COLO668 (cell line): Measurements from ENCODE around the gene ALKBH5.
A peak's percentile ranks its signal among the peaks of the same experiment; 100 is the strongest.

Experiments
- DNase-seq: peaks from one replicate; lab custom pipeline; 2025; ENCODE audit not compliant: unreplicated experiment; lab: John Stamatoyannopoulos, UW

The ALKBH5 gene

GRCh38 chr17:18183334-18184142 is at the start of gene ALKBH5:
Gene ALKBH5 (plus strand): TSS chr17:18183828. CDS start chr17:18184244, 416 bp downstream.
- DNase-seq: peak; percentile 93

DNA sequence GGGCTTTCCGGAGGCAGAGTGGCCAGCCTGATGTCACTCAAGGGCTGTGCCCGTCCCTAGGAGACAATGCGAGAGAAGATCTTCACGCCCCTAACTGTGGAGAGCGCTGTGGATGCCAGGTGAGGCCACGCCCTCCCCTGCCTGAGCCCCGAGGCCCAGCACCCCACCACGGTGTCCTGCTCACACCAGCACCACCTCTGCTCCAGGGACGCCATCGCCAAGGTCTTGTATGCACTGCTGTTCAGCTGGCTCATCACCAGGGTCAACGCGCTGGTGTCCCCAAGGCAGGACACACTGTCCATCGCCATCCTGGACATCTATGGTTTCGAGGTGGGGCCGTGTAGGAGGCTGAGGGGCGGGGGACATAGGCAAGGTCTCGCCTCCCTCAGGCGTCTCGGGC is 47.3 kb upstream of the ALKBH5 start:
- no peak for DNase-seq

DNA sequence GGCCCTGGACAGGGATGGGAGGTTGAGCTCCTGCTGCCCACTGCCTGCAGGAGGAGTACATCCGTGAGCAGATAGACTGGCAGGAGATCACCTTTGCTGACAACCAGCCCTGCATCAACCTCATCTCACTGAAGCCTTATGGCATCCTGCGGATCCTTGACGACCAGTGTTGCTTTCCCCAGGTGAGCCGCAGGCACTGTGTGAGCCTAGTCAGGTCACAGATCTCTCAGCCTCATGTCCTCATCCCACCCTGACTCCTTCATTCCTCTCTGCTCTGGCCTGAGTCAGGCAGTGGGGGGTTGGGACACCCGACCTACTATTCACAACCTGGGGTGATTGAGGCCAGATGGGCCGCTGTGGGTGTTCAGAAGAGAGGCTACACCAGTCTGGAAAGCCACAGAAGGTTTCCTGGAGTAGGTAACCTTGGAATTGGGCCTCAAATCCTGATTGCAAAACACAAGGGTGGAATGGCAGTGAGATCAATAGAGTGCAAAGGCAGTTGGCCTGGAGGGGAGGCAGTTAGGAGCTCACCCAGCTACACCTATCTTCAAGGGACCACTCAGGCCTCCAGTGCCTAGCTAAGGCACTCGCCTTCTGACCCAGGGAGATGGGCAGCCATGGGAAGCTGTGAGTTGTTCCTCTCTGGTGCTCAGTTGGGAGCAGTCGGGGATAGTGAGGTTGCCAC is 45.4 kb upstream of the ALKBH5 start:
- no peak for DNase-seq

DNA sequence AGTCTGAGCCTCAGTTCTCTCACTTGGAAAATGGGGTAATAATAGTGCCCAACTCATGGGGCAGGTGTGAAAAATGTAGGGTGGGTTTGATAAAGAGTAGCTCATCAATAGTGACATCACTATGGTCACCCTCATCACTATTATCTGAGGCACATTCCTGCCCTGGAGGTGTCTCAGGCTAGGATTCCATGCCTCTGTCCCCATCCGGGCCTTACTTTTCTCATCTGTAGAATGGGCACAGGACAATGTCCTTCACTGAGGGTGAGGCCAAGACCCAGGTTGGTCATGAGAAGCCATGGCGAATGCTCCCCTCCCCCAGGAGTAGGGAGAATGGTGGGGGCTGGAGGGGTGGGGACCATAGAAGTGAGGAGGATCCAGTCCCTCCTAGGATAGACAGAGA is 44.5 kb upstream of the ALKBH5 start:
- no peak for DNase-seq

GRCh38 chr17:18139498-18139897 is 44.1 kb upstream of the ALKBH5 start:
- DNase-seq: no peak

GRCh38 chr17:18139949-18140348 is 43.7 kb upstream of the ALKBH5 start:
- no peak for DNase-seq

DNA sequence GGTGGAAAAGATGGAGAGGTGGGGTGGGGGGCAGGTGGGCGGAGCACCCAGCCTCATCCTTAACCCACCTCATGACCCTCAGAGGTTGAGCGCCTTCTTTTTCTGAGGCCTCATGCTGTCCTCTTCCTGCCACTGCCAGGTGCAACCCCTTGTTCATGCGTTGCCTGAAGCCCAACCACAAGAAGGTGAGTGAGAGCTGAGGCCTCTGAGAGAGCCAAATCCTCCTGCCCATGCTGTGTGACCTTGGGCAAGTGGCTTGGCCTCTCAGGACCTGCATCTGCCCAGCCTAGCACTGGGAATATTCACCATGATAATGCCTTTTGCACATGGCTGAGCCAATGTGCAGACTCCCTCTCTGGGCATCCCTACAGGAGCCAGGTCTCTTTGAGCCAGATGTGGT is 43.0 kb upstream of the ALKBH5 start:
- DNase-seq: no peak

- peak; percentile 22 for DNase-seq
Observed at GRCh38 chr17:18141210-18141803, 42.3 kb upstream of the ALKBH5 start.

- DNase-seq: no peak
Observed at GRCh38 chr17:18142417-18142816, 41.2 kb upstream of the ALKBH5 start.

DNA sequence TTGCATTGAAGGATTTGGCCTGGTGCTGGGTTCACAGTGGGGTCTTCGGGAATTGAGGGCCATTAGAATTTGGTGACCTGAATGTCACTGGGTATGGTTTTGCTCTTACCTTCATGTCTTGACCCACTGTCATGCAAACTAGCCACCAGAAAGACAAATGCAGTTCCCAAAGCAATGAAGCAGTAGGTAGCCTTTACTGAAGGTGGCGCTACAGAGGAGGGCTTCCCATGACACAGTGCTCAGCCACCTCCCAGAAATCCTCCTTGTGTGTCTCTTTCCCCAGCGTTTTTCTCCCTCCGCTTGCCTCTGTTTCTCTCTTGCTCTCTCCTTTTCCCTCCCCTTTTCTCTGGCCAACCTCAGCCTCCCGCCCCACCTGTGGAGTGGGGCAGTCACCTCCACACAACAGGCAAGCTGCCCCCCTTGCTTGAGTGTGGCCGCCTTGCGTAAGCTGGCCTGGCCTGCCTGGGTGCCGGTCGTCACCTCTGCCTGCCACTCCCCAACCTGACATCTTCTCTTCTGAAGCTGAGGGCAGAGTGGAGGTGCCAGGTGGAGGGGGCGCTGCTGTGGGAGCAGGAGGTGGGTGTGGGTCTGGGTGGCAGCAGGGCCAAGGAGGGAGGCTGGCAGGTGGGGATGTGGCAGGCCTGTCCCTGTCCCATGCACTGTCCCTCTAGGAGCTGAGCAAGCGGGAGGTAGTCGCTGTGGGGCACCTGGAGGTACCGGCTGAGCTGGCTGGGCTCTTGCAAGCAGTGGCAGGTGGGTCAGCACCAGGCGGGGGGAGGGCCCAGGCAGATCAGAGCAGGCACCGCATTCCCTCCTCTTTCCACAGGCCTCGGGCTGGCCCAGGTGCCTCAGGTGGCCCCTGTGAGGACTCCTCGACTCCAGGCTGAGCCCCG is 40.3 kb upstream of the ALKBH5 start:
- peak; percentile 11 for DNase-seq

- no peak for DNase-seq
Observed at GRCh38 chr17:18144261-18144660, 39.4 kb upstream of the ALKBH5 start.

DNA sequence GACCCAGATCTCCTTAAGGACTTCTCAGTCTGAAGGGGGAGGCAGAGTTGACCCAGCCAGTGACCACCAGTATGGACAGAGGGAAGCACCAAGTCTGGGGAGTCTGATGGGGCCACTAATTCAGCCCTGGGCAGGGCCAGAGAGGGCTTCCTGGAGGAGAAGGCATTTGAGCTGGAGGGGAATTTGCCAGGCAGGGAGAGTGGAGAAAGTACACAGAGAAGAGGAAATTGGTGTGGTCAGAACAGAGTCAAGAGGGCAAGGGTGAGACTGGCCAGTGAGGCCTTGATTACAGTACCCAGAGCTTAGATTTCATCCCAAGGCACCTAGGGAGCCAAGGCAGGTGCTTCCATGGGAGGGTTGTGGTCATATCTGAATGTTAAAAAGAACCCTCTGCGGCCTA is 38.8 kb upstream of the ALKBH5 start:
- DNase-seq: no peak

DNA sequence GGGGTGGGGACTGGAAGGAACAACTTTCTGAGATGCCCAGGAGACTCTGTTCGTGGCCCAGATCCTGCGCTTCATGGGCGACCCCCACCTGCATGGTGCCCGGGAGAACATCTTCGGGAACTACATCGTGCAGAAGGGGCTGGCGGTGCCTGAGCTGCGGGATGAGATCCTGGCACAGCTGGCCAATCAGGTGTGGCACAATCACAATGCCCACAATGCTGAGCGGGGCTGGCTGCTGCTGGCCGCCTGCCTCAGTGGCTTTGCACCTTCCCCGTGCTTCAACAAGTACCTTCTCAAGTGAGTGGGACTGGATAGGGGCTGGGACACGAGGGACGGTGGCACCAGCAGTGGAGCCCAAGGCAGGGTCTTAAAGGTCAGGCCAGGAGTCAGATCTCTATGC is 37.8 kb upstream of the ALKBH5 start:
- no peak for DNase-seq

DNA sequence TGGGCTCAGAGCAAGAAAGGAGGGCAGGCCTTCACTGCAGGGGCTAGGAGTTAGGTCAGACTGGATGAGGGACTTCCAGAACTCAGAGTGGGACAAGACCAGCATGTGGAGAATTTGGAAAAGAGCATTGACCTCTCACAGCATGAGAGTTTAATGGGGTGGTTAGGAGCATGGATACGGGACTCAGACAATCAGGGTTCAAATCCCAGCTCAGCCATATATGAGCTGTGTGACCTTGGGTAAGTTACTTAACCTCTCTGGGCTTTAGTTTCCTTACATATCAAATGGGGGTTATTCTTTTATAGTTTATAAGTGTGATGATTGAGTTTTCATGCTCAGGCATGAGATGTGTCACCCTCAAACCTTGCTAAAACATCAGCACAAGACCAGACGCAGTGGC is 37.4 kb upstream of the ALKBH5 start:
- no peak for DNase-seq

GRCh38 chr17:18146980-18147379 is 36.6 kb upstream of the ALKBH5 start:
- DNase-seq: no peak

DNA sequence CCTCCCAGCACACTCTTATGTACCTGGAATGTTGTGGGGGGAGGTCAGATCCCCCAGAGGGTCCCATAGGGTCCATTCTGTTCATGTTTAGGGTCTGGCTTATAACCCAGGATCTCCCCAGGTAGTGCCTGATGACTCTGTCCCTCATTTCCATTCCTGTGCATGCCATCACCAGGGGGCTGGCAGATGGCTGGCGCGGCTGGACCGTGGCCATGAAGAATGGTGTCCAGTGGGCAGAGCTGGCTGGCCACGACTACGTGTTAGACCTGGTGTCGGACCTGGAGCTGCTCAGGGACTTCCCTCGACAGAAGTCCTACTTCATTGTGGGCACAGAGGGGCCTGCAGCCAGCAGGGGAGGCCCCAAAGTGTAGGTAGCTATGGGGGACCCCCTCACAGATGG is 35.0 kb upstream of the ALKBH5 start:
- no peak for DNase-seq

DNA sequence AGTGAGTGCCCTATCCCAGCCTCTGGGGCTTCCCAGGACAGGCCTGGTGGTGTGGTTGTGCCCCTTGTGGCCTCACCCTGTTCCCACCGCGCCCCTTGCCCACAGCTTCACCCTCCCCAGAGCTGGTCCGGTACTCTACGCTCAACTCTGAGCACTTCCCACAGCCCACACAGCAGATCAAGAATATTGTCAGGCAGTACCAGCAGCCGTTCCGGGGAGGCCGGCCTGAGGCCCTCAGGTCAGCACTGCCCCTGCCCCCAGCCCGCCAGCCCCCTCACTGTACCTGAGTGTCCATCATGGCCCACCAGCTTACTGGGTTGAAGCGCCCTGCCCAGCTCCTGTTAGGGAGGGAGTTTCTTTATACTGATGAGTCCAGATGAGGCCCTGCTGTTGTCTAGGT is 32.3 kb upstream of the ALKBH5 start:
- no peak for DNase-seq

DNA sequence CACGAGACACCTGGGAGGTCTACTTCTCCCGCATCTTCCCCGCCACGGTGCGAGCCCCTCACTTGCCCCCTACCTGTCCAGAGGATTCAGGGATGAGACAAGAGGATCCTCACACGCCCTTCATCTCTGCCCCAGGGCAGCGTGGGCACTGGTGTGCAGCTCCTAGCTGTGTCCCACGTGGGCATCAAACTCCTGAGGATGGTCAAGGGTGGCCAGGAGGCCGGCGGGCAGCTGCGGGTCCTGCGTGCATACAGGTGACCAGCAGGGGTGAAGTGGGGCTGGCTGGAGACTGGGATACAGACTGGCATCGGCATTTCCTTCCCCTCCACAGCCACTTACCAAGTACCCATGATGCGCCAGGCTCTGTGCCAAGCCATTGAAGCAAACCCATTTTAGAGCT is 28.4 kb upstream of the ALKBH5 start:
- no peak for DNase-seq

GRCh38 chr17:18156171-18156975 is 27.3 kb upstream of the ALKBH5 start:
- DNase-seq: no peak

GRCh38 chr17:18156976-18157280 is 26.7 kb upstream of the ALKBH5 start:
- DNase-seq: no peak
